ENCODE data around the gene GPR107.

- no peak for TF ChIP-seq EZH2 (IDR thresholded peaks at IDR 0.05; ENCODE audit: borderline replicate concordance, insufficient read depth, low read depth, low read length, poor library complexity, severe bottlenecking)
- no peak for TF ChIP-seq CTCF (IDR thresholded peaks at IDR 0.05)
These were observed 93.5 kb downstream of the GPR107 start for GRCh38 chr9:130147198-130147597.
